ENCODE measurements around the gene ZNF605.

The ZNF605 gene

DNA sequence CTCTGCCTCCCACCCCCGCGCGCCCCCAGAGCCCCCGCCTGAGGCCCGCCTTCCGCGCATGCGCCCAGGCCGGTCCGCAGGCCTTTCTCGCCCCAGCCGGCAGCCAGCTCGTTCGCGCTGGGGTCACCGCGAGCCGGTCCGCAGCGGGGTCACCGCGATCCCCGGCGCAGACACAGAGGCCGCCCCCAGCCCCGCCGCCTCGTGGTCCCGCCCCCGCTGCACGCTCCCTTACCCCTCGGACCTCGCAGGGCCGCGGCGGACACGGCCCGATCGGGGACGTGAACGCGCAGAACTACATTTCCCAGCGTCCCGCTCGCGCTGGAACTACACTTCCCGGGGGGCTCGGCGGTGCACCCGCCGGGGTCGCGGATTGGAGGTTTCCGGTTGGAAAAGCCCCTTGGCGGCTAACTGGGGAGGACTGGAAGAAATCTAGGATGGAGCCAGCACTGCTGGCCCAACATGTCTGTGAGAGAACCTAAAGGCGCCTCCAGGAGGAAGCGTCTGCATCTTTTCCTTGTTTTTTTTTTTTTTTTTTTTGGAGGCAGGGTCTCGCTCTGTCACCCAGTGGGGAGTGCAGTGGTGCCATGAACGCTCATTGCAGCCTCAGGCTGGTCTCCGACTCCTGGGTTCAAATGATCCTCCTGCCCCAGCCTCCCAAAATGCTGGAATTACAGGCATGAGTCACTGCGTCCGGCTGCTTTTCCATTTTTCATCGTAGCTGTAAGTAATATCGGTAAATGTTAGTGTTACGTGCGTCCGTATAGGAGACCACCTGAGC, at the start of gene ZNF605:
ZNF605 (minus strand) TSS at position 296 of the 778 bp plus-strand sequence. CDS start 10,671 bp downstream, outside the sequence.
- peak; percentile 96 for ATAC-seq
- TF ChIP-seq PPARA (CRISPR knock-in tag; IDR thresholded peaks at IDR 0.05; ENCODE audit: borderline replicate concordance) (no peak), ARNTL (CRISPR knock-in tag; IDR thresholded peaks at IDR 0.05; ENCODE audit: borderline replicate concordance, low read depth) (no peak), TOX (CRISPR knock-in tag; IDR thresholded peaks at IDR 0.05; ENCODE audit: borderline replicate concordance) (no peak), ZNF70 (CRISPR knock-in tag; IDR thresholded peaks at IDR 0.05) (no peak), OSR1 (CRISPR knock-in tag; IDR thresholded peaks at IDR 0.05) (no peak), BACH2 (CRISPR knock-in tag; IDR thresholded peaks at IDR 0.05; ENCODE audit: borderline replicate concordance) (no peak), SNAI2 (CRISPR knock-in tag; IDR thresholded peaks at IDR 0.05) (0 out of 2 replicates have a peak, but pooled peaks have one; percentile 27), ESRRG (CRISPR knock-in tag; IDR thresholded peaks at IDR 0.05) (no peak)
- TF ChIP-seq, protein P1, sequence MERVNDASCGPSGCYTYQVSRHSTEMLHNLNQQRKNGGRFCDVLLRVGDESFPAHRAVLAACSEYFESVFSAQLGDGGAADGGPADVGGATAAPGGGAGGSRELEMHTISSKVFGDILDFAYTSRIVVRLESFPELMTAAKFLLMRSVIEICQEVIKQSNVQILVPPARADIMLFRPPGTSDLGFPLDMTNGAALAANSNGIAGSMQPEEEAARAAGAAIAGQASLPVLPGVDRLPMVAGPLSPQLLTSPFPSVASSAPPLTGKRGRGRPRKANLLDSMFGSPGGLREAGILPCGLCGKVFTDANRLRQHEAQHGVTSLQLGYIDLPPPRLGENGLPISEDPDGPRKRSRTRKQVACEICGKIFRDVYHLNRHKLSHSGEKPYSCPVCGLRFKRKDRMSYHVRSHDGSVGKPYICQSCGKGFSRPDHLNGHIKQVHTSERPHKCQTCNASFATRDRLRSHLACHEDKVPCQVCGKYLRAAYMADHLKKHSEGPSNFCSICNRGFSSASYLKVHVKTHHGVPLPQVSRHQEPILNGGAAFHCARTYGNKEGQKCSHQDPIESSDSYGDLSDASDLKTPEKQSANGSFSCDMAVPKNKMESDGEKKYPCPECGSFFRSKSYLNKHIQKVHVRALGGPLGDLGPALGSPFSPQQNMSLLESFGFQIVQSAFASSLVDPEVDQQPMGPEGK (CRISPR knock-in tag; IDR thresholded peaks at IDR 0.05; ENCODE audit: borderline replicate concordance), result no peak
- TF ChIP-seq, protein P2, sequence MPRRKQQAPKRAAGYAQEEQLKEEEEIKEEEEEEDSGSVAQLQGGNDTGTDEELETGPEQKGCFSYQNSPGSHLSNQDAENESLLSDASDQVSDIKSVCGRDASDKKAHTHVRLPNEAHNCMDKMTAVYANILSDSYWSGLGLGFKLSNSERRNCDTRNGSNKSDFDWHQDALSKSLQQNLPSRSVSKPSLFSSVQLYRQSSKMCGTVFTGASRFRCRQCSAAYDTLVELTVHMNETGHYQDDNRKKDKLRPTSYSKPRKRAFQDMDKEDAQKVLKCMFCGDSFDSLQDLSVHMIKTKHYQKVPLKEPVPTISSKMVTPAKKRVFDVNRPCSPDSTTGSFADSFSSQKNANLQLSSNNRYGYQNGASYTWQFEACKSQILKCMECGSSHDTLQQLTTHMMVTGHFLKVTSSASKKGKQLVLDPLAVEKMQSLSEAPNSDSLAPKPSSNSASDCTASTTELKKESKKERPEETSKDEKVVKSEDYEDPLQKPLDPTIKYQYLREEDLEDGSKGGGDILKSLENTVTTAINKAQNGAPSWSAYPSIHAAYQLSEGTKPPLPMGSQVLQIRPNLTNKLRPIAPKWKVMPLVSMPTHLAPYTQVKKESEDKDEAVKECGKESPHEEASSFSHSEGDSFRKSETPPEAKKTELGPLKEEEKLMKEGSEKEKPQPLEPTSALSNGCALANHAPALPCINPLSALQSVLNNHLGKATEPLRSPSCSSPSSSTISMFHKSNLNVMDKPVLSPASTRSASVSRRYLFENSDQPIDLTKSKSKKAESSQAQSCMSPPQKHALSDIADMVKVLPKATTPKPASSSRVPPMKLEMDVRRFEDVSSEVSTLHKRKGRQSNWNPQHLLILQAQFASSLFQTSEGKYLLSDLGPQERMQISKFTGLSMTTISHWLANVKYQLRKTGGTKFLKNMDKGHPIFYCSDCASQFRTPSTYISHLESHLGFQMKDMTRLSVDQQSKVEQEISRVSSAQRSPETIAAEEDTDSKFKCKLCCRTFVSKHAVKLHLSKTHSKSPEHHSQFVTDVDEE (CRISPR knock-in tag; IDR thresholded peaks at IDR 0.05), result 0 out of 2 replicates have a peak, but pooled peaks have one; percentile 39
- TF ChIP-seq, protein P3, sequence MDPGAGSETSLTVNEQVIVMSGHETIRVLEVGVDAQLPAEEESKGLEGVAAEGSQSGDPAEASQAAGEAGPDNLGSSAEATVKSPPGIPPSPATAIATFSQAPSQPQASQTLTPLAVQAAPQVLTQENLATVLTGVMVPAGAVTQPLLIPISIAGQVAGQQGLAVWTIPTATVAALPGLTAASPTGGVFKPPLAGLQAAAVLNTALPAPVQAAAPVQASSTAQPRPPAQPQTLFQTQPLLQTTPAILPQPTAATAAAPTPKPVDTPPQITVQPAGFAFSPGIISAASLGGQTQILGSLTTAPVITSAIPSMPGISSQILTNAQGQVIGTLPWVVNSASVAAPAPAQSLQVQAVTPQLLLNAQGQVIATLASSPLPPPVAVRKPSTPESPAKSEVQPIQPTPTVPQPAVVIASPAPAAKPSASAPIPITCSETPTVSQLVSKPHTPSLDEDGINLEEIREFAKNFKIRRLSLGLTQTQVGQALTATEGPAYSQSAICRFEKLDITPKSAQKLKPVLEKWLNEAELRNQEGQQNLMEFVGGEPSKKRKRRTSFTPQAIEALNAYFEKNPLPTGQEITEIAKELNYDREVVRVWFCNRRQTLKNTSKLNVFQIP (CRISPR knock-in tag; IDR thresholded peaks at IDR 0.05; ENCODE audit: borderline replicate concordance, low read depth), result no peak
- TF ChIP-seq, protein P4, sequence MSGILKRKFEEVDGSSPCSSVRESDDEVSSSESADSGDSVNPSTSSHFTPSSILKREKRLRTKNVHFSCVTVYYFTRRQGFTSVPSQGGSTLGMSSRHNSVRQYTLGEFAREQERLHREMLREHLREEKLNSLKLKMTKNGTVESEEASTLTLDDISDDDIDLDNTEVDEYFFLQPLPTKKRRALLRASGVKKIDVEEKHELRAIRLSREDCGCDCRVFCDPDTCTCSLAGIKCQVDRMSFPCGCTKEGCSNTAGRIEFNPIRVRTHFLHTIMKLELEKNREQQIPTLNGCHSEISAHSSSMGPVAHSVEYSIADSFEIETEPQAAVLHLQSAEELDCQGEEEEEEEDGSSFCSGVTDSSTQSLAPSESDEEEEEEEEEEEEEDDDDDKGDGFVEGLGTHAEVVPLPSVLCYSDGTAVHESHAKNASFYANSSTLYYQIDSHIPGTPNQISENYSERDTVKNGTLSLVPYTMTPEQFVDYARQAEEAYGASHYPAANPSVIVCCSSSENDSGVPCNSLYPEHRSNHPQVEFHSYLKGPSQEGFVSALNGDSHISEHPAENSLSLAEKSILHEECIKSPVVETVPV (CRISPR knock-in tag; IDR thresholded peaks at IDR 0.05), result no peak

DNA sequence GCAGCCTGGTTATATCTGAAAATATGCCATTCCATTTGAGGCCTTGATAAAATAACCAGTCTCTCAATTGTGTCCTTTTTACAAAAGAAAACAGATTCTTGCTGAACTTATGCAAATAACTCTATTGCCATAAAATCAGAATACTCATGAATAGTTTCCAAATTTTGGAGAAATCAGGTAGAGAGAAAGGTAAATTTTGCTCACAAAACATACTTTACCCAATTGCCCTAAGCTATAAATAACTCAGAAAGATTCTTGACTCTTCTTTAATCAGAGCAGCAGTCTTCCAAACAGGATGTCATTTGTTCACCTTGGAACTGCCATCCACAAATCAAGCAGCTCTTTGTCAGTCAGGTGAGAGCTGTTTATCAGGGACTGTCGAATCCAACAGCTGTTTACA, 42.6 kb upstream of the ZNF605 start:
- no peak for TF ChIP-seq CSDC2 (CRISPR knock-in tag; IDR thresholded peaks at IDR 0.05)
- no peak for TF ChIP-seq ZC3H10 (CRISPR knock-in tag; IDR thresholded peaks at IDR 0.05)
- TF ChIP-seq ESRRG (CRISPR knock-in tag; IDR thresholded peaks at IDR 0.05), result no peak
- TF ChIP-seq, protein P1 (CRISPR knock-in tag; IDR thresholded peaks at IDR 0.05; ENCODE audit: borderline replicate concordance), result no peak
- no peak for TF ChIP-seq GLIS3 (CRISPR knock-in tag; IDR thresholded peaks at IDR 0.05)
- TF ChIP-seq RARB (CRISPR knock-in tag; IDR thresholded peaks at IDR 0.05), result no peak
- TF ChIP-seq ZNF70 (CRISPR knock-in tag; IDR thresholded peaks at IDR 0.05), result no peak
- TF ChIP-seq ZFP3 (CRISPR knock-in tag; IDR thresholded peaks at IDR 0.05), result no peak
- no peak for TF ChIP-seq ZFP30 (CRISPR knock-in tag; IDR thresholded peaks at IDR 0.05)
- TF ChIP-seq, protein P4 (CRISPR knock-in tag; IDR thresholded peaks at IDR 0.05), result no peak
- TF ChIP-seq ZNF8 (CRISPR knock-in tag; IDR thresholded peaks at IDR 0.05), result no peak
- no peak for TF ChIP-seq TCF4 (CRISPR knock-in tag; IDR thresholded peaks at IDR 0.05; ENCODE audit: borderline replicate concordance)
- TF ChIP-seq ISL1 (CRISPR knock-in tag; IDR thresholded peaks at IDR 0.05), result no peak
- TF ChIP-seq ARNTL (CRISPR knock-in tag; IDR thresholded peaks at IDR 0.05; ENCODE audit: borderline replicate concordance, low read depth), result no peak
- TF ChIP-seq, protein P5, sequence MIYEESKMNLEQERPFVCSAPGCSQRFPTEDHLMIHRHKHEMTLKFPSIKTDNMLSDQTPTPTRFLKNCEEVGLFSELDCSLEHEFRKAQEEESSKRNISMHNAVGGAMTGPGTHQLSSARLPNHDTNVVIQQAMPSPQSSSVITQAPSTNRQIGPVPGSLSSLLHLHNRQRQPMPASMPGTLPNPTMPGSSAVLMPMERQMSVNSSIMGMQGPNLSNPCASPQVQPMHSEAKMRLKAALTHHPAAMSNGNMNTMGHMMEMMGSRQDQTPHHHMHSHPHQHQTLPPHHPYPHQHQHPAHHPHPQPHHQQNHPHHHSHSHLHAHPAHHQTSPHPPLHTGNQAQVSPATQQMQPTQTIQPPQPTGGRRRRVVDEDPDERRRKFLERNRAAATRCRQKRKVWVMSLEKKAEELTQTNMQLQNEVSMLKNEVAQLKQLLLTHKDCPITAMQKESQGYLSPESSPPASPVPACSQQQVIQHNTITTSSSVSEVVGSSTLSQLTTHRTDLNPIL (CRISPR knock-in tag; IDR thresholded peaks at IDR 0.05; ENCODE audit: low read depth), result no peak
- no peak for TF ChIP-seq SNAI2 (CRISPR knock-in tag; IDR thresholded peaks at IDR 0.05)
- TF ChIP-seq ZNF565 (CRISPR knock-in tag; conservative IDR thresholded peaks at IDR 0.05; ENCODE audit: low read depth), result no peak
- no peak for TF ChIP-seq BACH2 (CRISPR knock-in tag; IDR thresholded peaks at IDR 0.05; ENCODE audit: borderline replicate concordance)
- TF ChIP-seq, protein P3 (CRISPR knock-in tag; IDR thresholded peaks at IDR 0.05; ENCODE audit: borderline replicate concordance, low read depth), result no peak
- TF ChIP-seq TOX (CRISPR knock-in tag; IDR thresholded peaks at IDR 0.05; ENCODE audit: borderline replicate concordance), result no peak
- ATAC-seq, result no peak
